Omental fat pad (tissue), 4 donors: ENCODE measurements around the gene NOCT. TPM values are rescaled to one million over a fixed set of nuclear protein-coding genes. Genes with fewer than 3 reads are reported as not detected.

ENCODE experiments used
- ATAC-seq: fragments of 150-250 bp; one replicate; pipeline ENCODE4 v1.9.1; 2016; ENCODE audit warnings: mild to moderate bottlenecking, moderate library complexity; ENCODE audit not compliant: low FRiP score
- DNase-seq: peaks from one replicate; pipeline ENCODE4 v3.0.0-alpha.2; 2019; ENCODE audit warnings: low spot score
- CTCF ChIP-seq, 3 donors: fragments of 450-650 bp; IDR thresholded peaks; one replicate each; pipeline ENCODE4 v1.5.1; 2016 to 2017; ENCODE audit warnings: antibody characterized with exemption in 3 of 3, mild to moderate bottlenecking in 3 of 3, moderate library complexity in 2 of 3
- total RNA-seq, 4 donors: library from RNA; depleted of rRNA; stranded (reverse); fragments of >200 nt; gene quantifications; one replicate each; pipeline ENCODE4 v1.1.0, GENCODE V29; 2016

The NOCT gene
- total RNA-seq, 4 donors from 2014 or later, result 5.8 to 83.1 (median 21.6) TPM

- no peak for TF ChIP-seq CTCF (IDR thresholded peaks at IDR 0.05)
- DNase-seq, result no peak
- no peak for ATAC-seq
Observed at GRCh38 chr4:138978028-138978585, 37.5 kb upstream of the NOCT start.

GRCh38 chr4:138978600-138978999, 37.0 kb upstream of the NOCT start:
- no peak for DNase-seq
- no peak for ATAC-seq
- TF ChIP-seq CTCF (IDR thresholded peaks at IDR 0.05), result no peak

GRCh38 chr4:138979742-138980141, 35.8 kb upstream of the NOCT start:
- DNase-seq (no peak), ATAC-seq (no peak)
- TF ChIP-seq CTCF (IDR thresholded peaks at IDR 0.05), result no peak

- peak; percentile 87 for ATAC-seq
- no peak for DNase-seq
- no peak for TF ChIP-seq CTCF (IDR thresholded peaks at IDR 0.05)
Observed at GRCh38 chr4:138981930-138982390, 33.6 kb upstream of the NOCT start.

GRCh38 chr4:138982754-138983153, 32.8 kb upstream of the NOCT start:
- DNase-seq (no peak), ATAC-seq (peak; percentile 8)
- no peak for TF ChIP-seq CTCF (IDR thresholded peaks at IDR 0.05)

GRCh38 chr4:138983690-138984089, 31.9 kb upstream of the NOCT start:
- no peak for ATAC-seq
- DNase-seq, result no peak
- no peak for TF ChIP-seq CTCF (IDR thresholded peaks at IDR 0.05)

- no peak for ATAC-seq
Observed at GRCh38 chr4:138984647-138985046, 30.9 kb upstream of the NOCT start.

More at GRCh38 chr4:138984647-138985046, 30.9 kb upstream of the NOCT start:
- DNase-seq, result no peak
- TF ChIP-seq CTCF (IDR thresholded peaks at IDR 0.05), result no peak
